Body of pancreas (tissue), 4 donors: ENCODE results near the gene CSNK1A1. TPM values are rescaled to one million over a fixed set of nuclear protein-coding genes. Genes with fewer than 3 reads are reported as not detected.
A peak's percentile ranks its signal among the peaks of the same experiment; 100 is the strongest.

ENCODE experiments used
- ATAC-seq: fragments of 150-250 bp; one replicate; pipeline ENCODE4 v1.9.1; 2016
- DNase-seq, 4 donors: peaks; one replicate each; pipeline ENCODE4 v3.0.0-alpha.2; 2019
- H3K27ac ChIP-seq, 4 donors: fragments of 200-600 bp; sonication (generic); 1 replicate in 3 of 4; 2 replicates in 1 of 4; pipeline versions ENCODE4 v1.5.1 to v1.6.1; 2016 to 2019; ENCODE audit warnings: mild to moderate bottlenecking in 1 of 4, mixed read lengths in 1 of 4, moderate library complexity in 1 of 4
- H3K27me3 ChIP-seq, 2 donors: fragments of 200-600 bp; sonication (generic); one replicate each; pipeline ENCODE4 v1.6.0; 2016; ENCODE audit warnings: mild to moderate bottlenecking in 1 of 2
- H3K36me3 ChIP-seq, 2 donors: fragments of 200-600 bp; sonication (generic); replicated peaks in 1 of 2; 2 replicates each; pipeline ENCODE4 v1.5.1; 2016; ENCODE audit warnings: low read depth in 2 of 2; ENCODE audit not compliant: insufficient read depth in 1 of 2
- H3K4me1 ChIP-seq: fragments of 200-600 bp; sonication (generic); one replicate; pipeline ENCODE4 v1.6.0; 2016
- H3K4me3 ChIP-seq, 2 donors: fragments of 200-600 bp; sonication (generic); 1 replicate in 1 of 2; 2 replicates in 1 of 2; pipeline ENCODE4 v1.5.1; 2016 to 2019
- H3K9me3 ChIP-seq, 3 donors: fragments of 200-600 bp; sonication (generic); 1 replicate in 2 of 3; 2 replicates in 1 of 3; pipeline ENCODE4 v1.5.1; 2016
- CTCF ChIP-seq, 7 experiments: fragments of 450-650 bp in 4 of 7; fragments of 200-600 bp in 3 of 7; sonication (generic) in 3 of 7; IDR thresholded peaks; one replicate each; pipeline ENCODE4 v1.5.1; 2016 to 2019; ENCODE audit warnings: antibody characterized with exemption in 7 of 7
- POLR2A ChIP-seq, 3 donors: fragments of 450-650 bp; IDR thresholded peaks; one replicate each; pipeline ENCODE4 v1.6.1; 2016; ENCODE audit warnings: antibody characterized with exemption in 3 of 3, mild to moderate bottlenecking in 2 of 3
- WGBS, 2 donors: methylation state at CpG; one replicate each; pipeline ENCODE4 v1.1.5; 2017; 5-methylcytosine and 5-hydroxymethylcytosine counted together
- intact Hi-C: fragments of 100-400 bp; cut with DNase I; formaldehyde crosslinking; loops from one replicate; pipeline ENCODE4 v1.15.1; 2023
- total RNA-seq, 2 donors: library from RNA; depleted of rRNA; stranded (reverse); fragments of >200 nt; gene quantifications; one replicate each; pipeline ENCODE4 v1.1.0, GENCODE V29; 2016

CSNK1A1 gene
- total RNA-seq, 2 donors from 2014 or later = 82.4 to 85.4 TPM

GRCh38 chr5:149588936-149589335, 37.7 kb upstream of the CSNK1A1 start:
- ATAC-seq (no peak), DNase-seq (no peak)
- H3K4me1 ChIP-seq = peaks cover 24% of the 10 kb centered on the region
- no peaks in the 10 kb centered on the region for H3K36me3 ChIP-seq
- 83 to 90% methylated on average over 1 of the region's 1 CpG for WGBS, 2 donors
- no peak overlapping the region for H3K27ac ChIP-seq
- intact Hi-C loops = no loop called here
- no peaks in the 10 kb centered on the region for H3K27me3 ChIP-seq
- no peaks in the 10 kb centered on the region for H3K9me3 ChIP-seq
- no peak for TF ChIP-seq POLR2A (IDR thresholded peaks at IDR 0.05)
- no peak for TF ChIP-seq CTCF (IDR thresholded peaks at IDR 0.05)
- H3K4me3 ChIP-seq = no peak overlapping the region

- Histone ChIP-seq H3K27ac (peak overlapping the region in 1 of 4 donors; percentile 33), H3K36me3 (no peaks in the 10 kb centered on the region), H3K27me3 (no peaks in the 10 kb centered on the region), H3K9me3 (no peaks in the 10 kb centered on the region), H3K4me1 (peaks cover 36% of the 10 kb centered on the region), H3K4me3 (no peak overlapping the region)
- DNase-seq = no peak
- ATAC-seq = no peak
- intact Hi-C loops = no loop called here
- TF ChIP-seq CTCF (IDR thresholded peaks at IDR 0.05) (no peak), POLR2A (IDR thresholded peaks at IDR 0.05) (no peak)
- 25 to 55% methylated on average over 1 of the region's 1 CpG for WGBS, 2 donors
These were observed 35.6 kb upstream of the CSNK1A1 start for GRCh38 chr5:149586708-149587318.

- Histone ChIP-seq H3K4me1 (peaks cover 36% of the 10 kb centered on the region), H3K27ac (no peak overlapping the region), H3K36me3 (no peaks in the 10 kb centered on the region), H3K27me3 (no peaks in the 10 kb centered on the region), H3K4me3 (no peak overlapping the region), H3K9me3 (no peaks in the 10 kb centered on the region)
- ATAC-seq (no peak), DNase-seq (no peak)
- intact Hi-C loops = no loop called here
- TF ChIP-seq POLR2A (IDR thresholded peaks at IDR 0.05) (no peak), CTCF (IDR thresholded peaks at IDR 0.05) (no peak)
These were observed 34.7 kb upstream of the CSNK1A1 start for GRCh38 chr5:149585910-149586309.

- Histone ChIP-seq H3K9me3 (no peaks in the 10 kb centered on the region), H3K27me3 (no peaks in the 10 kb centered on the region), H3K4me3 (no peak overlapping the region), H3K27ac (peak overlapping the region in 2 of 4 donors; percentile 63 to 89), H3K4me1 (peaks cover 40% of the 10 kb centered on the region), H3K36me3 (no peaks in the 10 kb centered on the region)
- TF ChIP-seq CTCF (IDR thresholded peaks at IDR 0.05) (no peak), POLR2A (IDR thresholded peaks at IDR 0.05) (no peak)
- intact Hi-C loops = no loop called here
- ATAC-seq = no peak
- no peak for DNase-seq
- 68 to 69% methylated on average over 2 of the region's 2 CpGs for WGBS, 2 donors
These were observed 32.9 kb upstream of the CSNK1A1 start for GRCh38 chr5:149584121-149584520.

GRCh38 chr5:149583394-149583793, 32.2 kb upstream of the CSNK1A1 start:
- no peaks in the 10 kb centered on the region for H3K27me3 ChIP-seq
- peaks cover 40% of the 10 kb centered on the region for H3K4me1 ChIP-seq
- peak; percentile 57 for ATAC-seq
- H3K4me3 ChIP-seq = no peak overlapping the region
- TF ChIP-seq POLR2A (IDR thresholded peaks at IDR 0.05) = peak in 1 of 3 donors; percentile 16
- no peak for TF ChIP-seq CTCF (IDR thresholded peaks at IDR 0.05)
- H3K9me3 ChIP-seq = no peaks in the 10 kb centered on the region
- intact Hi-C loops = no loop called here
- DNase-seq = peak; percentile 64 to 81 (median 72)
- peak overlapping the region in 3 of 4 donors; percentile 63 to 89 (median 71) for H3K27ac ChIP-seq
- no peaks in the 10 kb centered on the region for H3K36me3 ChIP-seq
- WGBS, 2 donors = 20 to 42% methylated on average over 1 of the region's 1 CpG
